Measurements from ENCODE around the gene CPHXL2. TPM values are rescaled to one million over a fixed set of nuclear protein-coding genes. Genes with fewer than 3 reads are reported as not detected.

CPHXL2 gene
- total and polyA plus RNA-seq, 4 donors: not detected

DNA sequence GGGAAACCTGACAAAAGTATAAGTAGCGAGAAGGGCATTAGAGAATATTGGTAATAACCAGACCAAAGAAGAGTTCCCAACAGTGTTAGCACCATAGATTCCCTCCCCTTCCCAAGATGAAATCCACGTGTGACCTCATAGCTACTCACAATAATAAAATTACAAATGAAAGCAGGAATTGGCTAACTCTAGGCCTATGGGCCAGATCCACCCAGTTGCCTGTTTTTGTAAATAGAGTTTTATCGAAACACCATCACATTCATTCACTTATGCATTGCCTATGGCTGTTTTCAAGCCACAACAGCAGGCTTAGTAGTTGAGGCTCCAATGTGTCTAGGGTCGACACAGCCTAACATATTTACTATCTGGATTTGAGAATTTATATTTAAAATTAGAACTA lies 41.6 kb upstream of the CPHXL2 start:
- TF ChIP-seq FOXA2 (IDR thresholded peaks at IDR 0.05): no peak
- TF ChIP-seq FOXA1 (IDR thresholded peaks at IDR 0.05): no peak
- TF ChIP-seq, protein P1, sequence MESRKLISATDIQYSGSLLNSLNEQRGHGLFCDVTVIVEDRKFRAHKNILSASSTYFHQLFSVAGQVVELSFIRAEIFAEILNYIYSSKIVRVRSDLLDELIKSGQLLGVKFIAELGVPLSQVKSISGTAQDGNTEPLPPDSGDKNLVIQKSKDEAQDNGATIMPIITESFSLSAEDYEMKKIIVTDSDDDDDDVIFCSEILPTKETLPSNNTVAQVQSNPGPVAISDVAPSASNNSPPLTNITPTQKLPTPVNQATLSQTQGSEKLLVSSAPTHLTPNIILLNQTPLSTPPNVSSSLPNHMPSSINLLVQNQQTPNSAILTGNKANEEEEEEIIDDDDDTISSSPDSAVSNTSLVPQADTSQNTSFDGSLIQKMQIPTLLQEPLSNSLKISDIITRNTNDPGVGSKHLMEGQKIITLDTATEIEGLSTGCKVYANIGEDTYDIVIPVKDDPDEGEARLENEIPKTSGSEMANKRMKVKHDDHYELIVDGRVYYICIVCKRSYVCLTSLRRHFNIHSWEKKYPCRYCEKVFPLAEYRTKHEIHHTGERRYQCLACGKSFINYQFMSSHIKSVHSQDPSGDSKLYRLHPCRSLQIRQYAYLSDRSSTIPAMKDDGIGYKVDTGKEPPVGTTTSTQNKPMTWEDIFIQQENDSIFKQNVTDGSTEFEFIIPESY (IDR thresholded peaks at IDR 0.05): no peak
- TF ChIP-seq GABPA (IDR thresholded peaks at IDR 0.05 in 1 of 2, conservative IDR thresholded peaks at IDR 0.05 in 1 of 2): no peak
- no peak for TF ChIP-seq RXRA (IDR thresholded peaks at IDR 0.05)
- no peak for TF ChIP-seq JUND (IDR thresholded peaks at IDR 0.05)
- no peak for TF ChIP-seq SP1 (IDR thresholded peaks at IDR 0.05)
- TF ChIP-seq, protein P2, sequence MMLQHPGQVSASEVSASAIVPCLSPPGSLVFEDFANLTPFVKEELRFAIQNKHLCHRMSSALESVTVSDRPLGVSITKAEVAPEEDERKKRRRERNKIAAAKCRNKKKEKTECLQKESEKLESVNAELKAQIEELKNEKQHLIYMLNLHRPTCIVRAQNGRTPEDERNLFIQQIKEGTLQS (IDR thresholded peaks at IDR 0.05): no peak
- no peak for DNase-seq (ENCODE audit: low spot score)

GRCh38 chr16:75714661-75715060 lies 37.9 kb upstream of the CPHXL2 start:
- Histone ChIP-seq H3K4me3 (ENCODE audit: low read depth in 1 of 3, low read length in 3 of 3) (no peak overlapping the region), H3K9ac (ENCODE audit: low read depth in 1 of 2, low read length in 2 of 2) (no peak overlapping the region), H3K9me3 (ENCODE audit: control insufficient read depth in 4 of 4, low read length in 3 of 4) (no peaks in the 10 kb centered on the region), H3K4me1 (ENCODE audit: control insufficient read depth in 4 of 4, insufficient read depth in 4 of 4, low read length in 3 of 4) (no peaks in the 10 kb centered on the region), H3K27ac (ENCODE audit: low read depth in 1 of 2, low read length in 2 of 2) (no peak overlapping the region), H3K27me3 (ENCODE audit: control insufficient read depth in 4 of 4, insufficient read depth in 4 of 4, low read length in 3 of 4) (no peaks in the 10 kb centered on the region), H3K36me3 (ENCODE audit: control insufficient read depth in 4 of 4, insufficient read depth in 3 of 4, low read depth in 1 of 4, low read length in 3 of 4) (no peaks in the 10 kb centered on the region)
- TF ChIP-seq FOXA1 (IDR thresholded peaks at IDR 0.05) (no peak), YY1 (IDR thresholded peaks at IDR 0.05) (no peak), MAX (IDR thresholded peaks at IDR 0.05) (no peak), HNF4A (conservative IDR thresholded peaks at IDR 0.05) (no peak), TAF1 (conservative IDR thresholded peaks at IDR 0.05) (no peak), EGR1 (IDR thresholded peaks at IDR 0.05; ENCODE audit: low read depth in 2 of 2) (no peak)
- TF ChIP-seq, protein P1 (IDR thresholded peaks at IDR 0.05): no peak
- TF ChIP-seq, protein P2 (IDR thresholded peaks at IDR 0.05): no peak
- no peak for DNase-seq (ENCODE audit: low spot score)

More for the DNA sequence above, 41.6 kb upstream of the CPHXL2 start:
- no peaks in the 10 kb centered on the region for H3K4me1 ChIP-seq (ENCODE audit: control insufficient read depth in 4 of 4, insufficient read depth in 4 of 4, low read length in 3 of 4)
- H3K9ac ChIP-seq (ENCODE audit: low read depth in 1 of 2, low read length in 2 of 2): no peak overlapping the region
- no peaks in the 10 kb centered on the region for H3K36me3 ChIP-seq (ENCODE audit: control insufficient read depth in 4 of 4, insufficient read depth in 3 of 4, low read depth in 1 of 4, low read length in 3 of 4)
- no peaks in the 10 kb centered on the region for H3K27me3 ChIP-seq (ENCODE audit: control insufficient read depth in 4 of 4, insufficient read depth in 4 of 4, low read length in 3 of 4)
- H3K9me3 ChIP-seq (ENCODE audit: control insufficient read depth in 4 of 4, low read length in 3 of 4): no peaks in the 10 kb centered on the region
- no peak overlapping the region for H3K27ac ChIP-seq (ENCODE audit: low read depth in 1 of 2, low read length in 2 of 2)
- WGBS: 91% methylated on average over 4 of the region's 4 CpGs
- no peak overlapping the region for H3K4me3 ChIP-seq (ENCODE audit: low read depth in 1 of 3, low read length in 3 of 3)

DNA sequence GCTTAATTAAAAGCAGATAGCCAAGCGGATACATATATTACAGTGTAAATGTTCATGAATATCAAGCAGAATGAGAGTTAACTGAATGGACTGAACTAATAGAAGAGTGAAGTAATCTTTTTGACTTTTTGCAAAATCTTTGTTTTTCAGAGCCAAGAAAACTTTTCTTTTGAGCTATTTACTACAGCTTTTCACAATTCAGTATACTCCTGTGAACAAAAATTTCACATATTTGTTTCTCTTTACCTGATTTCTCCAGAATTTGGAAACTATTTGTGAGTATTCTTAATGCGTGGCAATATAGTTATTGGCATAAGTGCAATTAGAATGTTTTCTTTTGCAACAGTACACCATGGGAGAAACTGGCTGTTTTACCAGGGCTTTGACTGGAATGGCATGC lies 33.5 kb upstream of the CPHXL2 start:
- no peaks in the 10 kb centered on the region for H3K9me3 ChIP-seq (ENCODE audit: control insufficient read depth in 4 of 4, low read length in 3 of 4)
- no peaks in the 10 kb centered on the region for H3K4me1 ChIP-seq (ENCODE audit: control insufficient read depth in 4 of 4, insufficient read depth in 4 of 4, low read length in 3 of 4)
- WGBS: 96% methylated on average over 2 of the region's 2 CpGs
- H3K27me3 ChIP-seq (ENCODE audit: control insufficient read depth in 4 of 4, insufficient read depth in 4 of 4, low read length in 3 of 4): no peaks in the 10 kb centered on the region
- no peak for DNase-seq (ENCODE audit: low spot score)
- no peak overlapping the region for H3K4me3 ChIP-seq (ENCODE audit: low read depth in 1 of 3, low read length in 3 of 3)
- H3K27ac ChIP-seq (ENCODE audit: low read depth in 1 of 2, low read length in 2 of 2): no peak overlapping the region
- H3K9ac ChIP-seq (ENCODE audit: low read depth in 1 of 2, low read length in 2 of 2): no peak overlapping the region
- no peaks in the 10 kb centered on the region for H3K36me3 ChIP-seq (ENCODE audit: control insufficient read depth in 4 of 4, insufficient read depth in 3 of 4, low read depth in 1 of 4, low read length in 3 of 4)
- no peak for TF ChIP-seq RXRA (IDR thresholded peaks at IDR 0.05)
- TF ChIP-seq, protein P3, sequence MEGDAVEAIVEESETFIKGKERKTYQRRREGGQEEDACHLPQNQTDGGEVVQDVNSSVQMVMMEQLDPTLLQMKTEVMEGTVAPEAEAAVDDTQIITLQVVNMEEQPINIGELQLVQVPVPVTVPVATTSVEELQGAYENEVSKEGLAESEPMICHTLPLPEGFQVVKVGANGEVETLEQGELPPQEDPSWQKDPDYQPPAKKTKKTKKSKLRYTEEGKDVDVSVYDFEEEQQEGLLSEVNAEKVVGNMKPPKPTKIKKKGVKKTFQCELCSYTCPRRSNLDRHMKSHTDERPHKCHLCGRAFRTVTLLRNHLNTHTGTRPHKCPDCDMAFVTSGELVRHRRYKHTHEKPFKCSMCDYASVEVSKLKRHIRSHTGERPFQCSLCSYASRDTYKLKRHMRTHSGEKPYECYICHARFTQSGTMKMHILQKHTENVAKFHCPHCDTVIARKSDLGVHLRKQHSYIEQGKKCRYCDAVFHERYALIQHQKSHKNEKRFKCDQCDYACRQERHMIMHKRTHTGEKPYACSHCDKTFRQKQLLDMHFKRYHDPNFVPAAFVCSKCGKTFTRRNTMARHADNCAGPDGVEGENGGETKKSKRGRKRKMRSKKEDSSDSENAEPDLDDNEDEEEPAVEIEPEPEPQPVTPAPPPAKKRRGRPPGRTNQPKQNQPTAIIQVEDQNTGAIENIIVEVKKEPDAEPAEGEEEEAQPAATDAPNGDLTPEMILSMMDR (IDR thresholded peaks at IDR 0.05; ENCODE audit: low read depth, low read length, missing input control): no peak
- TF ChIP-seq EGR1 (IDR thresholded peaks at IDR 0.05; ENCODE audit: low read depth in 2 of 2): no peak
- TF ChIP-seq GABPA (IDR thresholded peaks at IDR 0.05 in 1 of 2, conservative IDR thresholded peaks at IDR 0.05 in 1 of 2): no peak
- TF ChIP-seq RAD21 (IDR thresholded peaks at IDR 0.05): no peak
- TF ChIP-seq HNF4G (IDR thresholded peaks at IDR 0.05): no peak
- TF ChIP-seq SP1 (IDR thresholded peaks at IDR 0.05): no peak
- TF ChIP-seq YY1 (IDR thresholded peaks at IDR 0.05): no peak
- TF ChIP-seq, protein P1 (IDR thresholded peaks at IDR 0.05): no peak
- no peak for TF ChIP-seq FOXA2 (IDR thresholded peaks at IDR 0.05)
- TF ChIP-seq MAX (IDR thresholded peaks at IDR 0.05): no peak
- TF ChIP-seq, protein P2 (IDR thresholded peaks at IDR 0.05): no peak
